Spleen (tissue), 11 donors: ENCODE results near the gene BMP2K. TPM values are rescaled to one million over a fixed set of nuclear protein-coding genes. Genes with fewer than 3 reads are reported as not detected.

Experiments used
- DNase-seq: peaks from one replicate; pipeline ENCODE4 v3.0.0-alpha.2; 2020
- H3K27ac ChIP-seq, 8 donors: fragments of 200-600 bp; sonication (generic) in 7 of 8; 1 replicate in 4 of 8; 2 replicates in 4 of 8; pipeline versions ENCODE4 v1.5.0 to v1.8.0; 2016 to 2021; ENCODE audit warnings: inconsistent platforms in 4 of 8, mild to moderate bottlenecking in 4 of 8, moderate library complexity in 1 of 8
- H3K27me3 ChIP-seq, 7 donors: fragments of 200-600 bp; sonication (generic) in 6 of 7; replicated peaks in 1 of 7; 1 replicate in 4 of 7; 2 replicates in 3 of 7; pipeline versions ENCODE4 v1.5.0 to v1.8.0; 2016 to 2021; ENCODE audit warnings: inconsistent platforms in 3 of 7, mild to moderate bottlenecking in 1 of 7
- H3K36me3 ChIP-seq, 6 donors: fragments of 200-600 bp; sonication (generic) in 5 of 6; 1 replicate in 4 of 6; 2 replicates in 2 of 6; pipeline versions ENCODE4 v1.5.0 to v1.8.0; 2016 to 2021; ENCODE audit warnings: inconsistent platforms in 2 of 6
- H3K4me1 ChIP-seq, 6 donors: fragments of 200-600 bp; sonication (generic) in 5 of 6; 1 replicate in 3 of 6; 2 replicates in 3 of 6; pipeline versions ENCODE4 v1.5.0 to v1.8.0; 2016 to 2021; ENCODE audit warnings: inconsistent platforms in 3 of 6
- H3K4me3 ChIP-seq, 8 donors: fragments of 200-600 bp; sonication (generic) in 7 of 8; 1 replicate in 4 of 8; 2 replicates in 4 of 8; pipeline versions ENCODE4 v1.5.0 to v1.8.0; 2016 to 2021; ENCODE audit warnings: inconsistent platforms in 4 of 8, mild to moderate bottlenecking in 4 of 8, moderate library complexity in 2 of 8
- H3K9me3 ChIP-seq, 8 donors: fragments of 200-600 bp; sonication (generic) in 7 of 8; 1 replicate in 4 of 8; 2 replicates in 4 of 8; pipeline versions ENCODE4 v1.5.0 to v1.8.0; 2016 to 2021; ENCODE audit warnings: inconsistent platforms in 4 of 8
- POLR2A ChIP-seq, 3 donors: fragments of 450-650 bp; IDR thresholded peaks; one replicate each; pipeline ENCODE4 v1.5.1; 2017; ENCODE audit warnings: antibody characterized with exemption in 3 of 3, mild to moderate bottlenecking in 1 of 3
- POLR2AphosphoS5 ChIP-seq, 3 donors: sonication (generic); formaldehyde crosslinking; IDR thresholded peaks; one replicate each; pipeline ENCODE4 v1.5.1; 2017; ENCODE audit warnings: antibody characterized with exemption in 3 of 3
- WGBS, 5 donors: extraction: QIAGEN DNeasy Blood & Tissue Kit in 3 of 5; methylation state at CpG; one replicate each; pipeline versions ENCODE4 v1.1.5 to v1.1.7; 2013 to 2018; 5-methylcytosine and 5-hydroxymethylcytosine counted together
- intact Hi-C: fragments of 100-400 bp; cut with DNase I; formaldehyde crosslinking; loops from one replicate; pipeline ENCODE4 v1.15.0; 2023; ENCODE audit warnings: low total_unique reads
- polyA plus RNA-seq, 3 donors: library from polyadenylated mRNA; stranded (reverse); fragments of 200-250 nt; gene quantifications; one replicate each; pipeline ENCODE4 v1.2.1, GENCODE V29; 2013
- total RNA-seq, 7 donors: library from RNA; depleted of rRNA in 3 of 7; stranded (reverse); fragments of >200 nt in 3 of 7; fragmentation: NEBNext Ultra II Directional in 4 of 7; extraction: Animal tissue kit (Norgen Biotek cat#: 25700) in 4 of 7; gene quantifications; one replicate each; pipeline versions ENCODE4 v1.1.0 to v1.2.1, GENCODE V29; 2016 to 2021
- TF ChIP-seq, protein P1 (sequence below), 11 experiments: fragments of 200-600 bp in 7 of 11; fragments of 450-650 bp in 4 of 11; sonication (generic) in 4 of 11; IDR thresholded peaks in 8 of 11; conservative IDR thresholded peaks in 3 of 11; 1 replicate in 7 of 11; 2 replicates in 4 of 11; pipeline versions ENCODE4 v1.4.0 to v1.8.0; 2016 to 2021; ENCODE audit warnings: antibody characterized with exemption in 11 of 11, inconsistent platforms in 4 of 11, mild to moderate bottlenecking in 1 of 11
- donor health status: healthy with polysubstance abuse.
- donor health status: DM: no; HTN: no; CAD: no; lungs with moderate emphysema.
- donor health status: DM: no; HTN: no; CAD: no.
- donor health status: Bipolar disorder and iron deficiency.
- donor health status: healthy.
- donor health status: DM: no; HTN: no; CAD: no.
- donor health status: DM: yes; HTN: yes; CAD: no.

BMP2K gene
- total and polyA plus RNA-seq, 10 donors: 27.4 to 154 (median 96.3) TPM

DNA sequence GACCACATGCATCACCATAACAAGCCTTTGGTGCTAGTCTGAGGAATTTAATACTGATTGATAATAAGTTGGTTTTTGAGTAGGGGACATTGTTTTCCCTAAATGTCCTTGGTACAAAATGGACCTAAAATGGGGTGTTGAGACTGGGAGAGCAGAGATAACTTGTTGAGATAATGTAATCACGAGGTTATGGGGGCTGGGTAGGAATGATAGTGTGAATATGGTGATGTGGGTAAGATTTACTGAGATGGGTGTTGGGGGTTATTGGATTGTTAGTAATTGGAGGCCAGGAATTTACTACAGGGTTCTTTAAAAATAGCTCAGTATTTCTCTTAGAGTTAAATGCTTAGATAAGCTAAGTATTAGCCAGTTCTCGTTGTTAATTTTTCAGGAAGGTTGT is 3.9 kb downstream of the BMP2K start:
- H3K27ac ChIP-seq: peak overlapping the region in 2 of 8 donors; percentile 13 to 99
- 73 to 84% (median 76%) methylated on average over 2 of the region's 2 CpGs for WGBS, 5 donors
- TF ChIP-seq POLR2AphosphoS5 (IDR thresholded peaks at IDR 0.05): no peak
- TF ChIP-seq POLR2A (IDR thresholded peaks at IDR 0.05): no peak
- no peaks in the 10 kb centered on the region for H3K9me3 ChIP-seq
- no peaks in the 10 kb centered on the region for H3K27me3 ChIP-seq
- no peaks in the 10 kb centered on the region for H3K36me3 ChIP-seq
- intact Hi-C loops: no loop called here
- DNase-seq: no peak
- peak overlapping the region in 1 of 8 donors; percentile 87 for H3K4me3 ChIP-seq
- peaks cover 14 to 87% (median 78%) of the 10 kb centered on the region in 6 donors for H3K4me1 ChIP-seq

DNA sequence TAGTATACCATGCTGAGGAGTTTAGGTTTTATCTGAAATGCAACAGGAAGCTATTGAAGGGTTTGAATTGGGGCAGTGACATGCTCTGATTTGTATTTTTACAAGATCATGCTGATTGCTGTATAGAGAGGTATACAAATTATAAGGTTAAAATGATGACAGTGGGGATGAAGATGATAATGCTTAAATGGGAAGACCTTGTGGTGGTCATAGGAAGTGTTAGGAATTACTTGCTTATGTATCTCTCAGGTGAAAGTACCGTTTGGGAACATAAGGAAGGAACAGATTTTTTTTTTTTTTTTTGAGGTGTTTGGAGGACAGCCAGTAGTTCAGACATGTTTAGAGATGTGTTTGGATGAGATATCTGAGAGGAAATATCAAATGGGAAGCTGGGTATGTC is 5.0 kb downstream of the BMP2K start:
- intact Hi-C loops: no loop called here
- Histone ChIP-seq H3K27me3 (no peaks in the 10 kb centered on the region), H3K36me3 (no peaks in the 10 kb centered on the region), H3K4me1 (peaks cover 14 to 94% (median 81%) of the 10 kb centered on the region in 6 donors), H3K27ac (peak overlapping the region in 3 of 8 donors; percentile 1 to 37 (median 14)), H3K4me3 (no peak overlapping the region), H3K9me3 (no peaks in the 10 kb centered on the region)
- no peak for DNase-seq
- no peak for TF ChIP-seq POLR2AphosphoS5 (IDR thresholded peaks at IDR 0.05)
- no peak for TF ChIP-seq POLR2A (IDR thresholded peaks at IDR 0.05)
- TF ChIP-seq, protein P1, sequence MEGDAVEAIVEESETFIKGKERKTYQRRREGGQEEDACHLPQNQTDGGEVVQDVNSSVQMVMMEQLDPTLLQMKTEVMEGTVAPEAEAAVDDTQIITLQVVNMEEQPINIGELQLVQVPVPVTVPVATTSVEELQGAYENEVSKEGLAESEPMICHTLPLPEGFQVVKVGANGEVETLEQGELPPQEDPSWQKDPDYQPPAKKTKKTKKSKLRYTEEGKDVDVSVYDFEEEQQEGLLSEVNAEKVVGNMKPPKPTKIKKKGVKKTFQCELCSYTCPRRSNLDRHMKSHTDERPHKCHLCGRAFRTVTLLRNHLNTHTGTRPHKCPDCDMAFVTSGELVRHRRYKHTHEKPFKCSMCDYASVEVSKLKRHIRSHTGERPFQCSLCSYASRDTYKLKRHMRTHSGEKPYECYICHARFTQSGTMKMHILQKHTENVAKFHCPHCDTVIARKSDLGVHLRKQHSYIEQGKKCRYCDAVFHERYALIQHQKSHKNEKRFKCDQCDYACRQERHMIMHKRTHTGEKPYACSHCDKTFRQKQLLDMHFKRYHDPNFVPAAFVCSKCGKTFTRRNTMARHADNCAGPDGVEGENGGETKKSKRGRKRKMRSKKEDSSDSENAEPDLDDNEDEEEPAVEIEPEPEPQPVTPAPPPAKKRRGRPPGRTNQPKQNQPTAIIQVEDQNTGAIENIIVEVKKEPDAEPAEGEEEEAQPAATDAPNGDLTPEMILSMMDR (IDR thresholded peaks at IDR 0.05 in 8 of 11, conservative IDR thresholded peaks at IDR 0.05 in 3 of 11): no peak
- WGBS, 5 donors: 26 to 48% (median 27%) methylated on average over 1 of the region's 1 CpG

- Histone ChIP-seq H3K4me1 (peaks cover 14 to 99% (median 82%) of the 10 kb centered on the region in 6 donors), H3K27ac (peak overlapping the region in 4 of 8 donors; percentile 1 to 37 (median 8)), H3K27me3 (no peaks in the 10 kb centered on the region), H3K36me3 (no peaks in the 10 kb centered on the region), H3K4me3 (peak overlapping the region in 1 of 8 donors; percentile 19), H3K9me3 (no peaks in the 10 kb centered on the region)
- WGBS, 5 donors: 66 to 82% (median 74%) methylated on average over 3 of the region's 3 CpGs
- intact Hi-C loops: no loop called here
- TF ChIP-seq POLR2A (IDR thresholded peaks at IDR 0.05): no peak
- TF ChIP-seq, protein P1 (IDR thresholded peaks at IDR 0.05 in 8 of 11, conservative IDR thresholded peaks at IDR 0.05 in 3 of 11): no peak
- TF ChIP-seq POLR2AphosphoS5 (IDR thresholded peaks at IDR 0.05): no peak
- no peak for DNase-seq
These were observed 5.8 kb downstream of the BMP2K start for GRCh38 chr4:78781924-78782323.

DNA sequence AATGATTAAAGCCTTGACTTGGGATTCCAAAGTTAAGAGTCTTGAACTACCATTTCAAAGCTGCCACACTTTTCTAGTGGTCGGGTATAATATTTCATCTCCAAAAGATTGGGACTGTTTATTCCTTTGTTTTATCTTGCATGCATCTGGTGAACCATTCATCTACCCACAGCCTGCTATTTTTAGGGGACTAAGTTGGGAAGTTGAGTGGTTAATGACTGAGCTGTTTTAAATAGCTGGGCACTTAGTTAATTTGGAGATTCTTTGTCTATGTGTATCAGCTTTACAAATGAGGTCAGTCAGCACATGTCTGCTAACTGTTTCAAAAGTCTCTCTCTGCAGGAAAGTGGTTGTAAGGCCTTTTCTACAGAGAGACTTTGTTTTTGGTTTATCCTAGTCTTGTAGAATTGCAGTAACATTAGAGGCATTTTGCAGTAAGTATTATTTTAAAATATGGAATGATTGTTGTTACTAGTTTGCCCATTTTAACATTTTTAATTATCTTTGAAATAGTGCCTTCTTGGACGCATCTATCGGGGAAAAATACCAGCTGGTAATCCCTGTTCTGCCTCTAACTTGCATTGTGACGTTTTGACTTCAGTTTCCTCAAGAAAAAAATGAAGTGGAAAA is 8.2 kb downstream of the BMP2K start:
- DNase-seq: no peak
- intact Hi-C loops: no loop called here
- Histone ChIP-seq H3K27me3 (no peaks in the 10 kb centered on the region), H3K4me3 (no peak overlapping the region), H3K27ac (peak overlapping the region in 2 of 8 donors; percentile 10 to 24), H3K4me1 (peaks cover 18 to 98% (median 64%) of the 10 kb centered on the region in 6 donors), H3K36me3 (no peaks in the 10 kb centered on the region), H3K9me3 (no peaks in the 10 kb centered on the region)
- WGBS, 5 donors: 58 to 71% (median 62%) methylated on average over 4 of the region's 4 CpGs
- TF ChIP-seq POLR2AphosphoS5 (IDR thresholded peaks at IDR 0.05) (no peak), POLR2A (IDR thresholded peaks at IDR 0.05) (no peak)
- TF ChIP-seq, protein P1 (IDR thresholded peaks at IDR 0.05 in 8 of 11, conservative IDR thresholded peaks at IDR 0.05 in 3 of 11): no peak
